ENCODE data around the gene FLVCR2. TPM values are rescaled to one million over a fixed set of nuclear protein-coding genes. Genes with fewer than 3 reads are reported as not detected.

The FLVCR2 gene
- 1 to 10 TPM; 1.8 TPM for total RNA-seq
- long read RNA-seq = 0 reads

GRCh38 chr14:75578102-75578785 lies at the start of gene FLVCR2:
Gene FLVCR2 (plus strand): TSS chr14:75578620. CDS start chr14:75578973, 353 bp downstream.
- intact Hi-C loops (cut with DNase I) = loop anchor here (2.0 to 5.0 kb wide), 2 partner anchors 77 to 404 kb away; partner anchors contain the start of gene TGFB3 (in 1 of the 2)
- DNase-seq (peak; percentile 87), ATAC-seq (peak; percentile 89 to 91)

GRCh38 chr14:75531256-75531655 lies 47.2 kb upstream of the FLVCR2 start:
- intact Hi-C loops (cut with DNase I) = no loop called here
- no peak for DNase-seq
- peak in 1 of 2 donors; percentile 56 for ATAC-seq

- ATAC-seq (no peak), DNase-seq (no peak)
- intact Hi-C loops (cut with DNase I) = no loop called here
Observed at GRCh38 chr14:75531660-75532317, 46.6 kb upstream of the FLVCR2 start.

- no peak for DNase-seq
- no peak for ATAC-seq
- intact Hi-C loops (cut with DNase I) = no loop called here
Observed at GRCh38 chr14:75533791-75534555, 44.4 kb upstream of the FLVCR2 start.

- intact Hi-C loops (cut with DNase I) = no loop called here
- ATAC-seq (no peak), DNase-seq (no peak)
Observed at GRCh38 chr14:75535164-75535898, 43.1 kb upstream of the FLVCR2 start.

- ATAC-seq (no peak), DNase-seq (no peak)
- intact Hi-C loops (cut with DNase I) = no loop called here
Observed at GRCh38 chr14:75537071-75537470, 41.3 kb upstream of the FLVCR2 start.

- no peak for DNase-seq
- intact Hi-C loops (cut with DNase I) = no loop called here
Observed at GRCh38 chr14:75539162-75539560, 39.3 kb upstream of the FLVCR2 start.

GRCh38 chr14:75539561-75540478 lies 38.6 kb upstream of the FLVCR2 start:
- intact Hi-C loops (cut with DNase I) = no loop called here
- ATAC-seq = no peak

More at GRCh38 chr14:75539162-75539560, 39.3 kb upstream of the FLVCR2 start:
- no peak for ATAC-seq

GRCh38 chr14:75540479-75540851 lies 38.0 kb upstream of the FLVCR2 start:
- no peak for DNase-seq
- intact Hi-C loops (cut with DNase I) = no loop called here
- ATAC-seq = no peak

More at GRCh38 chr14:75539561-75540478, 38.6 kb upstream of the FLVCR2 start:
- no peak for DNase-seq

- peak; percentile 78 for DNase-seq
- intact Hi-C loops (cut with DNase I) = no loop called here
- ATAC-seq = peak; percentile 86 to 90
Observed at GRCh38 chr14:75542588-75543091, 35.8 kb upstream of the FLVCR2 start.

GRCh38 chr14:75543253-75543652 lies 35.2 kb upstream of the FLVCR2 start:
- DNase-seq (no peak), ATAC-seq (no peak)
- intact Hi-C loops (cut with DNase I) = no loop called here

- DNase-seq = no peak
- ATAC-seq = no peak
- intact Hi-C loops (cut with DNase I) = no loop called here
Observed at GRCh38 chr14:75543786-75544185, 34.6 kb upstream of the FLVCR2 start.

GRCh38 chr14:75545907-75546306 lies 32.5 kb upstream of the FLVCR2 start:
- no peak for ATAC-seq
- DNase-seq = no peak
- intact Hi-C loops (cut with DNase I) = no loop called here

GRCh38 chr14:75547552-75548250 lies 30.7 kb upstream of the FLVCR2 start:
- DNase-seq (no peak), ATAC-seq (peak; percentile 48 to 78)
- intact Hi-C loops (cut with DNase I) = no loop called here

GRCh38 chr14:75548544-75548943 lies 29.9 kb upstream of the FLVCR2 start:
- ATAC-seq (peak in 1 of 2 donors; percentile 42), DNase-seq (no peak)
- intact Hi-C loops (cut with DNase I) = no loop called here

GRCh38 chr14:75549169-75549568 lies 29.3 kb upstream of the FLVCR2 start:
- intact Hi-C loops (cut with DNase I) = no loop called here
- no peak for DNase-seq
- no peak for ATAC-seq

GRCh38 chr14:75551021-75551420 lies 27.4 kb upstream of the FLVCR2 start:
- DNase-seq = no peak
- no peak for ATAC-seq
- intact Hi-C loops (cut with DNase I) = no loop called here

GRCh38 chr14:75553157-75553556 lies 25.3 kb upstream of the FLVCR2 start:
- DNase-seq (no peak), ATAC-seq (no peak)
- intact Hi-C loops (cut with DNase I) = no loop called here
